ENCODE results near the gene DNAH17.

DNA sequence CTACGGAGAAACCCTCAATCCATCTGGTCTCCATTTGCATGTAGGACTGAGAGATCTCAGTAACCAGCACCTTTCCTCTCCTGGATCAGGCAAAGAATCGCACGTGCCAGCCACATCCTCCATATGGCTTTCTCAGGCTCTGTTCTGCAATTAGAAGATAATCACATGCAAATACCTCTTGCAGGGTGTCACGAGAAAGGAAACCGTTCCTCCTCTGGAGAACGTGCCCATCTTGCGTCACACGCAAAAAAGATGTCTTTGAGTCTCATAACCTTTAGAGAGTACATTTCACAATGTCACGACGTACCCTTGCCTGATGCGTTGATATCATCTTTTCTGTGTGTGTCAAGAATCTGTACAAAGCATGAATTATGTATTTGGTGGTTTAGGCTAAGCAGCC, 36.2 kb upstream of the DNAH17 start:
- no peak for TF ChIP-seq EZH2phosphoT487 (IDR thresholded peaks at IDR 0.05; ENCODE audit: insufficient read depth, low read depth)
- TF ChIP-seq EZH2 (IDR thresholded peaks at IDR 0.05; ENCODE audit: insufficient read depth, poor library complexity, severe bottlenecking) = no peak
